AG04450 (cell line): Measurements from ENCODE around the gene CCDC40. TPM values are rescaled to one million over a fixed set of nuclear protein-coding genes. Genes with fewer than 3 reads are reported as not detected.

Experiments used
- CTCF ChIA-PET: fragments of 300-600, 350-600 bp; formaldehyde crosslinking; extraction: SDS; loops from one replicate; lab custom pipeline; 2022; ENCODE audit warnings: antibody characterized with exemption, inconsistent platforms; lab: Charles Lee
- POLR2A ChIA-PET: fragments of 350-600 bp; formaldehyde crosslinking; extraction: SDS; loops from one replicate; lab custom pipeline; 2021; ENCODE audit warnings: antibody characterized with exemption, inconsistent platforms; lab: Yijun Ruan, JAX
- DNase-seq: peaks from one replicate; pipeline ENCODE4 v3.0.0-alpha.2; 2011; ENCODE audit warnings: low read depth, low spot score
- H3K27ac ChIP-seq: one replicate; pipeline ENCODE4 v1.5.1; 2012; ENCODE audit warnings: low read depth, low read length, control low read depth
- H3K27me3 ChIP-seq: one replicate; pipeline ENCODE4 v1.6.0; 2012; ENCODE audit warnings: low read length; ENCODE audit not compliant: control insufficient read depth, insufficient read depth
- H3K4me3 ChIP-seq: 2 replicates; pipeline ENCODE4 v1.5.1; 2011; ENCODE audit warnings: mild to moderate bottlenecking, low read depth, low read length, control low read depth
- H3K9me3 ChIP-seq: 2 replicates; pipeline ENCODE4 v1.5.1; 2012; ENCODE audit warnings: low read length; ENCODE audit not compliant: control insufficient read depth, insufficient read depth
- CTCF ChIP-seq: IDR thresholded peaks from 2 replicates; pipeline ENCODE4 v1.5.1; 2011; ENCODE audit warnings: low read depth, low read length, control low read depth, inconsistent platforms
- polyA plus RNA-seq: library from polyadenylated mRNA; depleted of rRNA; stranded (reverse); fragments of >200 nt; gene quantifications from 2 replicates; pipeline ENCODE4 v1.2.3, GENCODE V29; 2011

CCDC40 gene
- polyA plus RNA-seq, 1 experiment, result 2.4 TPM

GRCh38 chr17:80122026-80122575 lies 85.7 kb downstream of the CCDC40 start:
- Histone ChIP-seq H3K27ac (no peak overlapping the region), H3K27me3 (no peaks in the 10 kb centered on the region), H3K9me3 (peaks cover 3% of the 10 kb centered on the region; the same call in 1 of the 2 replicates), H3K4me3 (no peak overlapping the region)
- CTCF ChIA-PET, result interaction anchor here (1.7 kb wide), 1 partner anchor 114 kb away, joined by 5 read pairs; no protein-coding TSS in a partner anchor
- no peak for TF ChIP-seq CTCF
- POLR2A ChIA-PET, result interaction anchor here (0.6 kb wide), 1 partner anchor 325 kb away, joined by 4 read pairs; the partner anchor contains the start of gene CBX8
- DNase-seq, result no peak

GRCh38 chr17:80122926-80123505 lies 86.6 kb downstream of the CCDC40 start:
- TF ChIP-seq CTCF, result no peak
- no peak for DNase-seq
- H3K27me3 ChIP-seq, result no peaks in the 10 kb centered on the region
- no peak overlapping the region for H3K4me3 ChIP-seq
- ChIA-PET POLR2A (no interaction called here), CTCF (no interaction called here)
- H3K9me3 ChIP-seq, result peaks cover 3% of the 10 kb centered on the region; the same call in 1 of the 2 replicates
- H3K27ac ChIP-seq, result no peak overlapping the region

- no peak for TF ChIP-seq CTCF
- H3K27me3 ChIP-seq, result peaks cover 3% of the 10 kb centered on the region
- H3K27ac ChIP-seq, result no peak overlapping the region
- H3K4me3 ChIP-seq, result no peak overlapping the region
- H3K9me3 ChIP-seq, result peaks cover 3% of the 10 kb centered on the region; the same call in 1 of the 2 replicates
- ChIA-PET POLR2A (interaction anchor here (1.7 kb wide), 1 partner anchor 22 kb away, joined by 5 read pairs; the partner anchor contains the start of gene GAA), CTCF (interaction anchor here (1.8 kb wide), 1 partner anchor 22 kb away, joined by 14 read pairs; the partner anchor contains the start of gene GAA)
- no peak for DNase-seq
Observed at GRCh38 chr17:80123791-80124190, 87.3 kb downstream of the CCDC40 start.

- TF ChIP-seq CTCF, result peak; percentile 61
- H3K9me3 ChIP-seq, result peaks cover 3% of the 10 kb centered on the region; the same call in 1 of the 2 replicates
- ChIA-PET POLR2A (interaction anchor here (1.7 kb wide), 1 partner anchor 23 kb away, joined by 5 read pairs; the partner anchor contains the start of gene GAA), CTCF (interaction anchor here (0.6 to 1.8 kb wide), 5 partner anchors 10 to 119 kb away, joined by 3 to 14 read pairs (median 4); partner anchors contain the start of gene GAA)
- H3K27me3 ChIP-seq, result peaks cover 3% of the 10 kb centered on the region
- DNase-seq, result no peak
- H3K27ac ChIP-seq, result no peak overlapping the region
- H3K4me3 ChIP-seq, result no peak overlapping the region
Observed at GRCh38 chr17:80124351-80124981, 88.0 kb downstream of the CCDC40 start.
